HPDE6-E6E7 (cell line): ENCODE measurements around the gene DCHS2.

Experiments used
- DNase-seq: peaks from one replicate; pipeline ENCODE4 v3.0.0; 2011; ENCODE audit warnings: missing footprints; ENCODE audit errors: extremely low spot score

Gene DCHS2

GRCh38 chr4:154384012-154384411 lies 107.6 kb downstream of the DCHS2 start:
- no peak for DNase-seq

DNA sequence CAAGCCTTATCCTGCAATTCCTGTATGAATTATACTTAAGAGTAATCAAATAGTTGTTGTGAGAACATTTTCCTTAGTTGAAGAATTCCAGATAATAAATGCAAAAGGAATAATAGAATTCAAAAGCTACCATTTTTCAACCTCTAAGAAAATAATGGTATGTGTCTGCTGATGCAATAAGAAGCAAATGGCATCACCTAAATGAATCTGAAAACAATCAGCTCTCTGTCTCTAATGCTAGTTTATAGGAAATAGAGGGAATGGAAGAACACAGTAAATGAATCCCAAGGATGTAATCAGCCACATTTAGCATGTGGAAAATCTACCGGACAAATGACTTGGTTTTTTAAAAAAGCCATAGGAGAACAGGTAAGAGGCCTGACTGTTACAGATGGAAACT lies 115.1 kb downstream of the DCHS2 start:
- DNase-seq, result no peak

- no peak for DNase-seq
Measured at GRCh38 chr4:154368060-154368459, 123.5 kb downstream of the DCHS2 start.

- no peak for DNase-seq
Measured at GRCh38 chr4:154367659-154368058, 123.9 kb downstream of the DCHS2 start.

GRCh38 chr4:154366956-154367355 lies 124.6 kb downstream of the DCHS2 start:
- DNase-seq, result no peak

DNA sequence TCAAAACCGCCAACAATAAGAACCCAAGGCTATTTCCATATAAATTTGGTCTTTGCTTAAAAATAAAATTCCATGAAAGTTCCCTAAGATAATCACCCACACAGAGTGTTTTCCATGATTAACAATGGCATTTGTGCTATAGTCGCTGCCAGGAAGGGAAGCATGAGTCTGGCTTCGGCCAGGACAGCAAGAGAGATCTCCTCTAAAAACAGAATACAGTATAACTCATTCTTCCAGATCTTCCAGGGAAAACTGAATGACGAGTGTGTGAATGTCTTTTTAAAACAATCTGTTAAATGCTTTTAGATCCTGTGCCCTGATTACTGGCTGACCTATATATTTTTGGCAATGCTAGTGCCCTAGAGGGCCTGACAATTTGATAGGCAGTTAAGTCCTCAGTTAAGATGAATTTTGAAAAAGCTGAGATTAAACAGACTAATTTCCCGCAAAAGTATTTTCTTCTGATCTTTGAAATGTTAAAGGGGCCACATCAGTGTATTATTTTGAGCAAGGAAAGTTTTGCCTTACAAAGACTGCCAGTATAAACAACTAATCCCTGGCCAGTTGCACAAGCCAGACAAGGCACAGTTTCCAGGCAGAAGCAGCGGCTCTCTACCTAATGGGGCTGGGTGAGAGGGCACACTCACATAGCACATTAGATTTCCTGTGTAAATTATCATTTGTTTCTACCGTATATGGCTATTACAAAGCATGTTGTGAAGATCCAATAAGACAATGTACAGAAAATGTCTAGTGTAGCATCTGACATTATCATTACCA lies 127.3 kb downstream of the DCHS2 start:
- DNase-seq, result no peak

GRCh38 chr4:154361450-154361849 lies 130.1 kb downstream of the DCHS2 start:
- no peak for DNase-seq

GRCh38 chr4:154360491-154360890 lies 131.1 kb downstream of the DCHS2 start:
- no peak for DNase-seq

GRCh38 chr4:154354883-154355282 lies 136.7 kb downstream of the DCHS2 start:
- DNase-seq, result no peak

DNA sequence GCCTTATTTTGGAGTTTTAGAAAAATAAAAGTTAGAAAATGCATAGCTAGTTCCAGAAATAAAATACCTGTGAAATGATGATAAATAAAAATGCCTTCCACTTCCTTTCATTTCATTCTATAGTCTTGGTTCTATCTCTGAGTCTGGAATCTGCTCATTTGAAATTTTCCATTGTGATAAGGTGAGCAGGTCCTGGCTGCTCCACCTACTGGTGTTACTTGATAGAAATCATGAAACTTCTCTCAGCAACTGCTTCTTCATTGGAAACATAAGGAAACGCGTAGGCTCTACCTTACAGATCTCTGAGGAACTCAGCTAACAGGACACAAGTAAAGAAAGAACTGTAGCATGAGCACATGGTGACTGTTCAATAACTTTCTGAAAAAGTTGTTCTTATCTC lies 141.8 kb downstream of the DCHS2 start:
- DNase-seq, result peak; percentile 12

- no peak for DNase-seq
Measured at GRCh38 chr4:154348657-154349056, 142.9 kb downstream of the DCHS2 start.

DNA sequence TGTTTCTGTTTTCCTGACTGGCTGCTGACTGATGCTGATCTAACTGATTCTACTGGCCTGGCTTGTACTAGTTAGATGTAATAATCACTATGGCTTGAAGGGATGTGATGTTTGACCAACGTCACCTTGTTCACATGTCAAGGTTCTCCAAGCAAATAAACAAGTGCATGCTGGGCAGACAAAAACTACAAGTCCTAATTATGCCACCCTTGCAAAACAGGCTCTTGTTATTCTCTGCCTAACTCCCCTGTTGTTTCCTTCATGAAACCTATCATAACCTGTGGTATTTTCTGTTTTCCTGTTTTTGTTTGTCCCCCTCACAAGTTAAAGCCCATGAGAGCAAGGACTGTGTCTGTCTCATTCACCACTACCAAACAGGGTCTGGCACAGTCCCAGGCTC lies 146.2 kb downstream of the DCHS2 start:
- no peak for DNase-seq

- no peak for DNase-seq
Measured at GRCh38 chr4:154344686-154345085, 146.9 kb downstream of the DCHS2 start.

DNA sequence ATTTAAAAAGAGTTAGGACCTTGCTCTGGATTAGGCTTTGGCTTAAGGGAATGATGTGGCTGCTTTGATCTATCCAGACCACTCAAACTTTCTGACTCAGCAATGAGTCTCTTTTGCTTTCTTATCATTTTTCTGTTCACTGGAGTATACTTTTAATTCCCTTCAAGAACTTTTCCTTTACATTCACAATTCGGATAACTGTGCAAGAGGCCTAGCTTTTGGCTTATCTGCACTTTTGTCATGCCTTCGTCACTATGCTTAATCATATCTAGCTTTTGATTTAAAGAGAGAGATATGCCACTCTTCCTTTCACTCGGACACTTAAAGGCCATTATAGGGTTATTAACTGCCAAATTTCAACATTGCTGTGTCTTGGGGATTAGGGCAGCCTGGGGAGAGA lies 147.9 kb downstream of the DCHS2 start:
- DNase-seq, result no peak

GRCh38 chr4:154341448-154341847 lies 150.2 kb downstream of the DCHS2 start:
- no peak for DNase-seq

DNA sequence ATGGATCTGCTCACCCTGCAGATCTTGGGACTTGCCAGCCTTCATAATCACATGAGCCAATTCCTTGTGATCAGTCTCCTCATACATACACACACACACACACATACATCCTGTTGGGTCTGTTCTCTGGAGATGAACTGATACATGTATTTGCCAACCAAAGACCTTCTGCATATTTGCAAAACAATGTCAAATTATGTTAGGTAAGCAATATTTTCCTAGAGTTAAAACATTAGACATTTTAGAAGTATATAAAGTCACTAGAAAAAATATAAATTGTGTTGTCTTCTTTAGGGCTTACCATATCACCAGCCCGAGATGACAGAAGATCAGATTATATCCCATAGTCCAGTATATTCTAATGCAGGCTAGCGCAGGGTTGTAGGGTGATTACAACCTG lies 156.0 kb downstream of the DCHS2 start:
- DNase-seq, result no peak

DNA sequence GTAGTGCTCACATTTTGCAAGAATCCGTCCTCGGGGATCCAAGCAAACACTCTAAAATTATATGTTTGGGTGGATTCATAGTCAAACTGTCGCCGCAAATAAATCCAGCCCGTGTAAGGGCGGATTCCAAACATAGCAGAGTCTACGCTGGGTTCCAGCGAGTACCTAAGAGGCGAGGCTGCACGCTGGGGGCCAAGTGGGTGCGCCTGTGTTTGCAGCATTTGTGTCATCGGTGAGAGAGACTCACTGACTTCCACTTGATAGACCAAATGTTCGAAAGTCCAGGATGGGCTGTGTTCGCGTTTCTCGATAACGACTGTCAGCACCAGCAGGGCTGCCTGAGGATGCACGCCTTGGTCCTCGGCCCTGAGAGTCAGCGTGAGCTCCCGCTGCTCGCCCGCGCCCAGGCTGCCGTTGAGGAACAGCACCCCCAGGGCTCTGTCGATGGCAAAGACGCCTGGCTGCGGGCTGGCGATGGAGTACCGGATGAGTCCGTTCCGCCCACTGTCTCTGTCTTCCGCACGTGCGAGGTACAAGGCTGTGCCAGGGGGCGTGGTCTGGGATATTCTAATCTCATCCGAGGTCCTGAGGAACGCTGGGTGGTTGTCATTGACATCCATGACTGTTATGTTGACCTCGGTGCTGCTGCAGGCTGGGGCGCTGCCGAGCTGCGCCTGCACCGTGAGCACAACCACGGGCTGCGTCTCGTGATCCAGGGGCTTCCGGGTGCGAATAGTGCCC lies 158.7 kb downstream of the DCHS2 start:
- no peak for DNase-seq

DNA sequence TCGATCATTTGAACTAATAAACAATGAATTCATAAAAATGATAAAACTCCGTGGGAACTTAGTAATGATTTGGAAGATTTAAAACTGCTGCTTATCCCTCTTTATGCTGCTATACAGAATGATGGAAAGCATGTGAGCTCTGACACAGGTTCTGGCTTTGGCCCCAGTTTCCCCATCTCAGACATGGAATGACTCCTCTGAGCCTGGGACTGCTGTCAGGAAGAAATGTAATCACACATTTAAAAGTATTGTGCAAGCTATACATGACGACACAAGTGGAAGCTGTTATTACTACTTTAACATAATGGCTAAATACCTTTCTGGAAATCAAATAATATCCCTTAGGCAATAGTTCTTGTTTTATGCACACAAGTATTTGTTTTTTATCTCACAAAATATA lies 161.7 kb downstream of the DCHS2 start:
- no peak for DNase-seq

- DNase-seq, result no peak
Measured at GRCh38 chr4:154329268-154329868, 162.2 kb downstream of the DCHS2 start.

DNA sequence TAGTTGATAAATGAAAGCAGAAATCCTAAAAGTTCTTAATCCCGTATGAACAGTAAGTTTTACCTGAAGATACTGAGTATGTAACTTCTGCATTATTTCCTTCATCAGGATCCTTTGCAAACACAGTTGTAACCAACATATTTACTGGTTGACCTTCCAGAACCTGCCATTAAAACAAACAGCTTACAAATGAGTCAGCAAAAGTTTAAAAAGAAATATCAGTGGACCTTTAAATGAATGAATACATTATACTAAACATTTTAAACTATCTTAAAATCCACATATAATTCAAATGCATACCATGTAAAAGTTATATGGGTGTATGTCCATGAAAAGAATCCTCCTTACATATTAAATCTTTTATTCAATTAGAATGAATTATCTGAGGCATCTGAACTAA lies 163.6 kb downstream of the DCHS2 start:
- no peak for DNase-seq

DNA sequence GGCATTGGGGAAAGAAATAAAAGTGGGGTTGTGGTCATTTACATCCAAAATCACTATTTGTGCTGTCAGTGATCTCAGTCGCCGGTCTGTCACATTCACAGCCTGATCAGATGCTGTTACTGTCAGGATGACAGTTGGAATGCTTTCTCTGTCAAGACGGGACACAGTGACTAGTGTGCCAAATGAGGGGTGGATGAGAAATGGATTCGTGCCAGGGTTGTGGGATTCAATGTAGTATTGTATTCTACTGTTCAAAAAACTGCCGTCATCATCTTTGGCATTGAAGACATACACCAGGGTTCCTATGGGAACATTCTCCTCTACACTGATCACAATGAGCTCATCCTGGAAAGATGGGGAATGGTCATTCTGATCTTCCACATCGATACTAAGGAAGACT lies 171.1 kb downstream of the DCHS2 start:
- no peak for DNase-seq

DNA sequence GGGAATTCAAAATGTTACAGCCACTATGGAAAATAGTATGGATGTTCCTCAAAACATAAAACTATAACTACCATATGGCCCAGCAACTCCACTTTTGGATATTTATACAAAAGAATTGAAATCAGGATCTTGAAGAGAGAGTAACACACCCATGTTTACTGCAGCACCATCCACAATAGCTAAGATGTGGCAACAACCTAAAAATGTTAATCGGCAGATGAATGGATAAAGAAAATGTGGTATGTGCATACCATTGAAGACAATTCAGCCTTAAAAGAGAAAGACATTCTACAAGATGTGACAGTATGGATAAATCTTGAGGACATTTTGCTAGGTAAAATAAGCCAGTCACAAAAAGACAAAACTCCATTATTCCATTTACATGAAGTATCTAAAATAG lies 171.9 kb downstream of the DCHS2 start:
- no peak for DNase-seq
